Amygdala (tissue), 56 donors: ENCODE data around the gene FKBP6.
"Not testable (repeated sequence)": the region's sequence is repeated elsewhere in the genome, so short reads cannot be mapped to it uniquely, and the experiment has no call there.

Source experiments
- DNase-seq, 56 donors: peaks; one replicate each; lab custom pipeline; 2025; lab: John Stamatoyannopoulos, UW

Gene FKBP6, protein sequence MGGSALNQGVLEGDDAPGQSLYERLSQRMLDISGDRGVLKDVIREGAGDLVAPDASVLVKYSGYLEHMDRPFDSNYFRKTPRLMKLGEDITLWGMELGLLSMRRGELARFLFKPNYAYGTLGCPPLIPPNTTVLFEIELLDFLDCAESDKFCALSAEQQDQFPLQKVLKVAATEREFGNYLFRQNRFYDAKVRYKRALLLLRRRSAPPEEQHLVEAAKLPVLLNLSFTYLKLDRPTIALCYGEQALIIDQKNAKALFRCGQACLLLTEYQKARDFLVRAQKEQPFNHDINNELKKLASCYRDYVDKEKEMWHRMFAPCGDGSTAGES

DNA sequence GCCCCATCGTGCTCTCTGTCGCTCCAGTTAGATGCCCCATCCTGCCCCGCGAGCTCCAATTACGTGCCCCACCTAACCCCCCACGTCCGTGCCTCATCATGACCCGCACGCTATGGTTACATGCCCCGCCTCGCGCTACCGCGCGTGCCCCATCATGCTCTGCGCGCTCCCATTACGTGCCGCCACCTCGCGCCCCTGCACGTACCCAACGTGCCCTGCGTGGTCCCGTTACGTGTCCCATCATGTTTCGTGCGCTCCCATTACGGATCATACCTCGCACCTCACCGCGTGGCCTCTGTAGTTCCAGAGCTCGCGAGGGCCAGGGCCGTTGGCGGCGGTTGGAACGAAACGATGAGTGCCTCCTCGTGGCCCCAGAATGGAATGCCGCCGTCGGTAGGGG is at the start of gene FKBP6, which contains the start of gene TRIM50:
FKBP6 (plus strand) TSS at position 240 of the 400 bp plus-strand sequence. CDS start 268 bp downstream, outside the sequence.
TRIM50 (minus strand) TSS at position 161 of the 400 bp plus-strand sequence. CDS start 3,295 bp downstream, outside the sequence.
- DNase-seq: not testable (repeated sequence)

DNA sequence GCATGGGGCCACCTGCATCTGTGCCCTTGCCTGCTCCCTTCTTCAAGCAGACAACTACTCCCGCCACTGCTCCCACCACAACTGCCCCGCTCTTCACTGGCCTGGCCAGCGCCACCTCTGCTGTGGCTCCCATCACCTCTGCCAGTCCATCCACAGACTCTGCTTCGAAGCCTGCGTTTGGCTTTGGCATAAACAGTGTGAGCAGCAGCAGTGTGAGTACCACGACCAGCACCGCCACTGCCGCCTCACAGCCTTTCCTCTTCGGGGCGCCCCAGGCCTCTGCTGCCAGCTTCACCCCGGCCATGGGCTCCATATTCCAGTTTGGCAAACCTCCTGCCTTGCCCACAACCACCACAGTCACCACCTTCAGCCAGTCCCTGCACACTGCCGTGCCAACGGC is 30.7 kb upstream of the FKBP6 start:
- not testable (repeated sequence) for DNase-seq

DNA sequence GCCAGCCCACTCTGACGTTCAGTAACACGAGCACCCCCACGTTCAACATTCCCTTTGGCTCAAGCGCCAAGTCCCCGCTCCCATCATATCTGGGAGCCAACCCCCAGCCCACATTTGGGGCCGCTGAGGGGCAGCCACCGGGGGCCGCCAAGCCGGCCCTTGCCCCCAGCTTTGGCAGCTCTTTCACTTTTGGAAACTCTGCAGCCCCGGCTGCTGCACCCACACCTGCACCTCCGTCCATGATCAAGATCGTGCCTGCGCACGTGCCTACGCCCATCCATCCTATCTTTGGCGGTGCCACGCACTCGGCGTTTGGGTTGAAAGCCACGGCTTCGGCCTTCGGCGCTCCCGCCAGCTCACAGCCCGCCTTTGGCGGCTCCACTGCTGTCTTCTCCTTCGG is 30.3 kb upstream of the FKBP6 start:
- not testable (repeated sequence) for DNase-seq

DNA sequence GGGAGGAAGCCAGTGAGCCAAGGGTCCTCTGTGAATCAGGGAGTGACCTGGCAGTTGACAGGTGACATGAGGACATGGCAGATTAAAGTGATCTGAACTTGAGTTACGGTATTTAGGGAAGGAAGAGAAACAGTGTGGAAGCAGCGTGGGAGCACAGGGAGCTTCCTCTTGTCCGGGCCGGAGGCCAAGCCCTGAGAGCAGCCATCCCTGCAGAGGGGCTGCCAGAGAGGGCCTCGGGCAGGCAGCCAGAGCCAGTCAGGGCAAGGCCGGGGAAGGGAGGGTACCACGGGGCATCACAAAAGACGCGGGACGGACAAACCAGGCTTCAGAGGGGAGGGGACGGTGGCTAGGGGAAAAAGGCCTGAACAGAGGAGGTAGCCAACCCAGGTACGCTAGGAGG is 28.1 kb upstream of the FKBP6 start:
- DNase-seq: not testable (repeated sequence)

DNA sequence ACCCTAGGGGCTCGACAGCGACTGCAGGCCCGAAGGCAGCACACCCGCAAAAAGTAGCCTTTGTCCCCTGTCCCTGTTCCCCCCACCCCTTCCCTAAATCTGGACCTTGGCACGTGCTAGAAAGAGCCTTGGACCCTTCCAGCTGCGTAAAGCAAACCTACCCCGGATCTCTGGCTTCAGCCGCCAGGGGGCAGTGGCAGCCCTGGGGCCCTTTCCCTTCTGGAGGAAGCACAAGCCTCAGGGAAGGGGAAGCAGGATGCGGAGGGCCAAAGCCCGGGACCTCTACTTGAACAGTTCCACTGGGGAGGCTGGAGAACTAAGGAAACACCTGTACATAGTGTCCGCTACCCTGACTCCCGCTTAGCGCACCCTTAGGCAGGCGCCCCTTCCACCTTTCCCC is 26.9 kb upstream of the FKBP6 start:
- not testable (repeated sequence) for DNase-seq

DNA sequence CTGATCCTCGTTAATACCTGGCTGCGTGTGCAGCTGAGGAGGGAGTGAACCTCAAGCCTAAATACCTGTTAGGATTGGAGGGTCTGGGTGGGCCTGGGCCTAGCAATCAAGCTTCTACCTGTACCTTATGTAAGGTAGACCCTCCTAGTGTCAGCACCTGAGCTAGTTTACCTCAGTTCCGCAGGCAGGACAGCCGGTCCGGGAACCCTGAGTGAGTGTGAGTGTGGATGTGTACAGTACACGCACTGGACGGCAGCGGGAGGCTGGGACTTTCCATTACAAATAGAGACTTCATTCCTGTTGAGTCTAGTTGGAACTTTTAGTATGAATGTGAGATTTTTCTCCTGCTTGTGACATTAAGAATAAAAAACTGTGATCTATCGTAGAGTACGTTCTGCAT is 25.1 kb upstream of the FKBP6 start:
- DNase-seq: not testable (repeated sequence)

DNA sequence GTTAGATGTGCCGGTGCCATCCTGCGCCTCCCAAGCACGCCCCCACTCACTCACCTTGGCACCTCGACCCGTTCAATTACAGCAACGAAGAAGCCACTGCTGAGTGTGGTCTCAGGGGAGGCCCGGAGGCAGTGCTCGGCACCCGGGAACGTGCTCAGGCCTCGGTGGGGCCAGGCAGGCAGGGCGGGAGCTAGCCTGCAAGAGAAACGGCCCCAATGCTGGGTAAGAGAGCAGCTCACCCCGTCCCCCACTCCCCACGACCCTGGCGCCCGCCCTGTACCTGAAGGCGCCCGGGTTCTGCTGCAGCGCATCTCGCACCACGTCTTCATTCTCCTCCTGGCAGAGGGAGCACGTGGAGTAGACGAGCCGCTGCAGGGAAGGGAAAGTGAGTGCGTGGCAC is 24.4 kb upstream of the FKBP6 start:
- DNase-seq: no peak

DNA sequence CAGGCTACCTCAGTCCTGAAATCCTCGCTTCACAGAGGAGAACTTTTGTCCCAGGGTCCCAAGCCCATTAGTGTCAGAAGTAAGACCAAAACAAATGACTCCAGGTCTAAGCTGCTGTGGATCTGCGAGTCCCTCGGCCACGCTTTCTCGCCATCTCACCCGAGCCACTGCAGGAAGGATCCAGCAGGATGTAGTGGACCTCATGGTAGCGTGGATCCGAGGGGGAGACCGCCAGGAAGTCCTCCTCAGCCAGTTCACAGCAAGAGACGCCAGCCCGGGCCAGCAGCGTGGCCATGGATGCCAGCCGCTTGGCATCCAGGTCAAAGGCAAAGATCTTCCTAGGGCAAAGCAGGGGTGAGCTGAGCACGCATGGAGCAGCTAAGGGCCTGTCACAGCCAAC is 23.9 kb upstream of the FKBP6 start:
- no peak for DNase-seq

DNA sequence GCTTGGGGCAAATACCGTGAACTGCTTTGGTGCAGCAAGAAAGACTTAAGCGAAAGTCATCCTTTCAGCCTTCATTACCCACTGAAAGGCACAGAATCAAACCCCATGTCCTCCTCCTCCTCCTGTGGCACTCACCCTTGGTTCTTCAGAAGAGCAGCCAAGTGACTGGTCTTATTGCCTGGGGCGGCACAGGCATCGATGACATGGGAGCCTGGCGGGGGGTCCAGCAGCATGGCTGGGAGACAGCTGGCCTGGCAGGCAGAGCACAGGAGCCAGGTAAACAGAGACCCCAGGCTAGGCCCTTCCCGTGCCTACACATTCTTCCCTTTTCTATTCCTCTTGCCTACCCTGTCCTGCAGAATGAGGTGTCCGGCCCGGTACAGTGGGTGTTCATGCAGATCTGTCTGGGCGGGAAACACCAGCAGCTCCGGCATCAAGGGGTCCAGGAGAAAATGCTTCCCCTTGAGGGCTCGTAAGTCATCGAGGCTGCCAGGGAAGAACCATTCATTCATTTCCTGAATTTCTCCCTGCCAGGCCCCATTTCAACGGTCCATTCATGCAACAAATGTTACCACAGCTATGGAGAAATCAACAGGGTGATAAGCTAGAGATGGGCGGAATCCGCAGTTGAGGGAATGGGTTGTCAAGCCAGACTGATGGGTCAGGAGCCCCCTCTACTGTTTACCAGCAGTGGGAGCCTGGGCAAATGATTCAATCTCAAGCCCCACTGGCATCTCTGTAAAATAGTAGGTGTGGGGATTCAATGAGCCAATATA is 23.2 kb upstream of the FKBP6 start:
- not testable (repeated sequence) for DNase-seq

DNA sequence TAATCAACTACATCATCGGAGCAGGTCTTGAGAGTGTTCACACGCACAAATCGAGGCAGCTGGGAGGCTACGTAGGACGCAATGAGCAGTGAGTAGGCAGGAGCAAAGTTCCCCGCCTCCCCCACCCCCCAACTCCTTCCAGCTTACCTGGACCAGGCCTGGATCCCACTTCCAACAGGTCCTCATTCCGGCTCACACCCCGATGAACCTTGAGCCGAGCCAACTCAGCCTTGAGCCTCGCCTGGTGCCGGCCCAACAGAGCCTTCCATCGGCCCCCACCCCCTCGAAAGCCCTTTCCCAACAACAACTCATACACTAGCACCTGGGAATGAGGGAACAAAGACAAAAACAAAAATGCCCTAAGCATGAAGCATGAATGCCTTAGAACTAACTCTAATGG is 20.5 kb upstream of the FKBP6 start:
- DNase-seq: no peak

DNA sequence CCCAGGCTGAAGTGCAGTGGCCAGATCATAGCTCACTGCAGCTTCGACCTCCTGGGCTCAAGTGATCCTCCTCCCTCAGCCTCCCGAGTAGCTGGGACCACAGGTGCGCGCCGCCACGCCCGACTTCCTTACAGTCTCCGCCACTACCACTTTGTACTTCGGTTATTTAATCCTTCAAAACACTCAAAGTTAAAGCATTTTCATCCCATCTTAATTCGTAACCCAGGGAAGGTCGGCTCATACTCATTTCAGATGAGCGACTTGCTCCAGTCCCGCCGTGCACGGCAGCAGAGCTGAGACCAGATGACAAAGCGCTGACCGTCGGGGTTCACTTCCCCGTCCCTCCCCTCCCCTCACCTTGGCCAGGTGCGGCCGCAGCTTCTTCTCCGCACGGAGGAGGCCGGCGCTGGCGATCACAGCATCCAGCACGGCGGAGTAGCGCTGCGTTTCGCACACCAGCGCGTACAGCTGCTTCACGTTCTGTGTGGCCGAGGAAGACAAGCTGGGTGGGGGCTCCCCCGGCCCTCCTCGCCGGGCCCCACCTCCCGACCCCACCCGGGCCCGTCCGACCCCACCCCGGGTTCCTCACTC is 19.8 kb upstream of the FKBP6 start:
- DNase-seq: peak in 2 of 56 donors; percentile 32 to 40

DNA sequence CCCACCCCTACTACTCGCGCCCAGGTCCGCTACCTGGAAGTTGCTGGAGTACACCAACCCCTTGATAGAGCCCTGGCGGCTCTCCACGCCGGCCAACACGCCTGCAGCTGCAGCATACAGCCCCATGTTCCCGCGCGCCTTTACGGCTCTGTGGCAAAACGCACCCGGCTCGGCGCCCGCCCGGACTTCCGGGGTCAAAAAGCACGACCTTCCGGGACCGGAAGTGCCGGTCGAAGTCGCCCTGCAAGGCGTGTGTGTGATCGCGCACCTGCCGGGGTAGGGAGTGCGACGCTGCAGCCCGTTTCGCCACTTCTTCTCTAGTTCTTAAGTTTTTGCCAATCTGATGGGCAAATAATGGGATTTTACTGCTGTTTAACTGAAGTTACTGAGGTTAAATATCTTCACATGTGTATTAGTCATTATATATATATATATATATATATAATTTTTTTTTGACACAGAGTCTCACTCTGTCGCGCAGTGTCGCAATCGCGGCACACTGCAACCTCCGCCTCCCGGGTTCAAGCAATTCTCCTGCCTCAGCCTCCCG is 19.2 kb upstream of the FKBP6 start, which contains the start of gene NSUN5:
NSUN5 (minus strand) TSS at position 162 of the 550 bp plus-strand sequence; CDS start at position 126, 36 bp downstream.
- DNase-seq: peak in 55 of 56 donors; percentile 11 to 86 (median 63)

DNA sequence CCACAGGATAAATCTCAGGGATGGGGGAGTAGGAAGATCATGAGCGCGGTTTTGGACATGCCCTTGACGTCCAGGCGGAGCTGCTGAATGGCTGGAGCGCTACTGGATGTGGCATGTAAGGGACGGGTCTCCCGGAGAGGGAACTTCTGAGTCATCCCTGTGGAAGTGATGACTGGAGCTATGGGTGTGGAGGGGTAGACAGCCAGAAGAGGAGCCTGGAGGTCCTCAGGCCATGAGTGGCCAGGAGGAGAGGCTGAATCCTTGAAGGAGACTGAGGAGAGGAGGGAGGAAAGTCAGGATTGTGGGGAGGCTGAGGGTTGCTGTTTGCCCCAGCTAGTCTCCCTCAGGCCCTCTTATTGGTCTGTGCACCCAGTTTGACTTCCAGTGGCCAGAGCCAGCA is 16.5 kb upstream of the FKBP6 start:
- not testable (repeated sequence) for DNase-seq

DNA sequence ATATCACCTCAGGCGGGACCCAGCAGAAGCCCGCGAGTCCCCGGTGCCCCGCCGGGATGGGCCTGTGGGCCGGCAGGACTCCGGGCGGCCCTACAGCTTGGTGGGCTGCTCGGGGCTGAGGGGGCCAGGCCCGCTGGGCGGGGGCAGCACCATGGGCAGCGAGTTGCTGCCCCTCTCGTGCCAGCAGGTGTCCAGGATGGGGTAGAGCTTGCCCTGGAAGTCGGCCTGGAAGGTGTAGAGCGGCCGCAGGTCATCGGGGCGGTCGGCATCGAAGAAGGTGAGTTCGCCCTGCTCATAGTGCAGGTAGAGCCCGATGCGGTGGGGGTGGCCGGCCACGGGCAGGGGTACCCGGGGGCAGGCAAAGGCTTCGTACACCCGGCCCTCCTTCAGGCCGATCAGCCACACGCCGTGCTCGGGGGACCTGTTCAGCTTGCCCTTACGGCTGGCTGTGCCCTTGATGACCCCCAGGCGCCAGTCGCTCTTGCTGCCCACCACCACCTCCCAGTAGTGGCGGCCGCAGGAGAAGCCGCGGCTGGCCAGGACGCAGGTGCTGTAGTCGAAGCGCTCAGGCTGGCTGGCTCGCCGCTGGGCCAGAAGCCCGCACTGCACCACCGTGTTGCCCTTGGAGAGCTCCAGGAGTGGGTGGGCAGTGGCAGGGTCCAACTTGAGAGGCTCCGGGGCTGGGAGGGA is 15.0 kb upstream of the FKBP6 start:
- DNase-seq: no peak

DNA sequence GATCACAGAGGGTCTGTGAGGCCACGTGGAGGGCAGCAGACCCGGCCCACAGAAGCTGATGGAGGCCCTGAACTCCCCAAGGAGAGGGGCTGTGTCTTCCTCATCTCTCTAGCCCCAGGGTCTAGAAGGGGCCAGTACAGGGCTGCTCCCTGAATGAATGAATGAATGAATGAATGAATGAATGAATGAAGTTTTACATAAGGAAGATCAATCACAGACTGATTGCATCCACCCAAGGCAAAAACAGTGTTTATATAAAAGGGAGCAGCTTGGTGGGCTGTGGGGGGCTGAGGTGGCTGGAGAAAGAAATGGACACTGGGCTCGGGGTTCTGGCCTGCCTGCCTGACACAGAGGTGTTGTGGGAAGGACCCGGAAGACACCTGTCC is 14.4 kb upstream of the FKBP6 start:
- DNase-seq: no peak

DNA sequence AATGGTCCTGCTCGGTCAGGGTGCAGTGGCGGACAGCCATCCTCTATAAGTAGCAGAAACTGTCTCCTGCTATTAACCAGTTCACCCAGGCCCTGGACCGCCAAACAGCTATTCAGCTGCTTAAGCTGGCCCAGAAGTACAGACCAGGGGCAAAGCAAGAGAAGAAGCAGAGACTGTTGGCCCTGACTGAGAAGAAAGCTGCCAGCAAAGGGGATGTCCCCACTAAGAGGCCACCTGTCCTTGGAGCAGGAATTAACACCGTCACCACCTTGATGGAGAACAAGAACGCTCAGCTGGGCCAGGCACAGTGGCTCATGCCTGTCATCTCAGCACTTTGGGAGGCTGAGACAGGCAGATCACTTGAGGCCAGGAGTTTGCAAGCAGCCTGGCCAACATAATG is 13.7 kb upstream of the FKBP6 start:
- no peak for DNase-seq

DNA sequence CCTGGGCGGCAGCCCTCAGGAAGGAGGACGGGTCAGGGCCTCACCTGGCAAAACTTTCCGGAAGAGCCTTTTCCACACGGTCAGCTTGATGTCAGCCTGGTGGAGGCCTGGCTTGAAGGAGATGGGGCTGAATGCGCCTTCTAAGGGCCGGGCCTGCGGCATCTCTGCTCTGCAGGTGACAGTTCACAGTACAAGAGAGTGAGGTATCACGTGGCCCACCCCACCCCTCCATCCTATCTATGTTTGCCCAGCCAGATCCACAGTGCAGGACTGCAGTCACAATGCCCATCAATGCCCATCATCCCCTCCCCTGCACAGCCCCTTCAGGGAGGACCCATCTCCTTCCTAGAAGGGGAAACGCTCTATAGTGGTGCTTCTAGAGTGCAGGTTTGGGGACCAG is 11.4 kb upstream of the FKBP6 start:
- no peak for DNase-seq

DNA sequence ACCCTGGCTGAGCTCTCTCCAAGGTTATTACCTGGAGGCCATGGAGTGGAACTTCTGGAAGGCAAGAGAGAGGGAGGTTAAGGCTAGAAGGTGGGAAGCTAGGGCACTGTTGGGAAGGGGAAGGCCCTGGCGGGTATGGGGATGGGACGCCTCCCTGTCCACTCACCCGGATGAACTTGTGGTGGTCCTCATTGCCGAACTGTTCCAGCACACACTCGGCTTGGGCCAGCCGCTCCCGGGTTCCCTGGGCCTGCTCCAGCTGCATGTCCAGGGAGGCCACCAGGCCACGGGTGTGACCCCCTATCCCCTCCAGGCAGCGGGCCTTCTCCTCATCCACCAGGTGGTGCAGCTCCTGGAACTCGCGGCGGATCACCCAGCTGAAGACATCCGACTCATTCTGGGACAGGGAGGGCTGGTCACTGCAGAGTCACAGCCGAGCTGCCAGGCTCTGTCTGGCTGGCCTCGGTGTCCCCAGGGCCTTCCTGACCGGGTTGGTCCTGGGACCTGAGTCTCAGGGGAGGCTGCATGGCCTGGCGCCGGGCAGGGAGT is 9.2 kb upstream of the FKBP6 start:
- DNase-seq: not testable (repeated sequence)

DNA sequence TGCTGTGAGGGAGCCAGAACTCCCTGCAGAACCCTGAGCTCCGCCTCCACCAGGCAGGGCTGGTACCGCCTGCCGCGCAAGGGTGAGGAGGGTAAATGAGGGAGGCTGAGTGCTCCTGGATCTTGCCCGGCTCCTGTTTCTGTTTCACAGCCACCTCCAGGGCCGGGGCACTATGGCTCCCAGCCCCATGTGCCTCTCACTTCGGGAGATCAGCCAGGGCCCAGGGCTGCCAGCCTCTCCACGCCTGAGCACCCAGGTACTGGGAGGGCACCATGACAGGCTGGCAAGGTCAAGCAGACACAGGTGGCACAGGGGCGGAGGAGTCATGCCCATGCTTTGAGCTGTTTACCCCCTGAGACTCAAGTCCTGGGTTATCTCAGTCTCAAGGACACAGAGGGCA is 8.4 kb upstream of the FKBP6 start:
- DNase-seq: not testable (repeated sequence)

DNA sequence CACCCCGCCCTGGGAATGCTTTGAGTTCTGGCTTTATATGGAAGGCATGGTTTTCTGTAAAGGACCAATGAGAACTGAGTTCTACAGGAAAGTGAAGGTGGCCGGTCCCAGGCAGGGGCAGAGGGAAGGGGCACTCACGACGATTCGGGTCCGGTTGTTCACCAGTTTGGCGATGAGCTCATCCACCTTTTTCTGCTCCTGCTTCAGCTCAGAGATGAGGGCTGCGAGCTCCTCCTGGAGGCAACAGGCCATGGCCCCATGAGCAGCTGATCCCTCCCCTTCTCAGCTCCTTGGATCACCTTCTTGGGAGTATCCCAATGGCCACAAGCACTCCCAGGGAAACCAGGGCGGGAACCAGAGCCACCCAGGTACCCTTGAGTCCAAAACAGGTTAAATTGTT is 8.0 kb upstream of the FKBP6 start:
- not testable (repeated sequence) for DNase-seq
